SU-DHL-6 (cell line): Measurements from ENCODE around the gene MOV10.

Source experiments
- CTCF ChIP-seq: fragments of 200-600 bp; sonication (generic); IDR thresholded peaks from one replicate; pipeline ENCODE4 v1.5.1; 2017; ENCODE audit warnings: antibody characterized with exemption, mild to moderate bottlenecking, low read length, moderate library complexity; ENCODE audit not compliant: insufficient read depth, poor library complexity, severe bottlenecking
- EZH2phosphoT487 ChIP-seq: fragments of 200-600 bp; sonication (generic), shearing (Covaris generic); conservative IDR thresholded peaks from 2 replicates; pipeline ENCODE4 v1.6.1; 2018; ENCODE audit warnings: mild to moderate bottlenecking, antibody characterized with exemption, low read length, moderate library complexity, mixed read lengths

GRCh38 chr1:112634367-112634766, 40.1 kb upstream of the MOV10 start:
- TF ChIP-seq CTCF (no peak), EZH2phosphoT487 (no peak)
